Gastroesophageal sphincter (tissue), 3 donors: ENCODE data around the gene PTPRK.
A peak's percentile ranks its signal among the peaks of the same experiment; 100 is the strongest.

Experiments used
- CTCF ChIP-seq, 4 experiments: fragments of 200-600 bp in 2 of 4; fragments of 450-650 bp in 2 of 4; sonication (generic) in 1 of 4; IDR thresholded peaks; one replicate each; pipeline ENCODE4 v1.5.1; 2017 to 2019; ENCODE audit warnings: antibody characterized with exemption in 4 of 4, mild to moderate bottlenecking in 2 of 4, moderate library complexity in 2 of 4
- EP300 ChIP-seq: sonication (generic); formaldehyde crosslinking; IDR thresholded peaks from one replicate; pipeline ENCODE4 v1.6.1; 2017; ENCODE audit warnings: antibody characterized with exemption, mild to moderate bottlenecking
- POLR2A ChIP-seq, 2 donors: fragments of 450-650 bp; IDR thresholded peaks; one replicate each; pipeline ENCODE4 v1.6.1; 2017; ENCODE audit warnings: antibody characterized with exemption in 2 of 2, mild to moderate bottlenecking in 2 of 2, moderate library complexity in 1 of 2
- POLR2AphosphoS5 ChIP-seq: sonication (generic); formaldehyde crosslinking; IDR thresholded peaks from one replicate; pipeline ENCODE4 v1.6.1; 2017; ENCODE audit warnings: antibody characterized with exemption

DNA sequence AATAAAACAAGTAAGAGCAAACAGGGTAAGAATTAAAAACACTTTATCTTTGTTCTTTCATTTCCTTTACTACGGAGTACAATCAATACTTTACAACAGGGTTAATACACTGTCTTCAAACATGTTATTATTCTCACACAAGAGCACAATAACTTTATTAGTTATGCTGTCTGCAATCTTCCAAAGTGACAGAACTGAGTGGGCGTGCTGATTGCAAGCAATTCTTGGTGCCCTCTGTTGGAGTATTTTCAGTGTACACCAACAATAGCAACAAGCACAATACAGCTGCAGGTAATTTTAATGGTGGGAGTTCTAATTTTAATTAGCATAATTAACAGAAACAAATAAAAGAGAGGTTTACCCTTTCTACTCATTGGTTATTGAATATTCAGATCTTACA lies 33.9 kb upstream of the PTPRK start:
- TF ChIP-seq POLR2AphosphoS5: no peak
- TF ChIP-seq CTCF (IDR thresholded peaks at IDR 0.05): peak in 2 of 4 experiments; percentile 21 to 40
- TF ChIP-seq POLR2A (IDR thresholded peaks at IDR 0.05): no peak
- no peak for TF ChIP-seq EP300
